Duodenal mucosa (tissue), 2 donors: ENCODE results near the gene GPX2.

Experiments
- H3K27ac ChIP-seq: one replicate; pipeline ENCODE4 v1.7.0; 2013; ENCODE audit warnings: low read depth, low read length
- H3K27me3 ChIP-seq, 2 donors: one replicate each; pipeline ENCODE4 v1.7.0; 2013; ENCODE audit warnings: low read length in 2 of 2, control low read depth in 1 of 2; ENCODE audit not compliant: insufficient read depth in 2 of 2, control insufficient read depth in 1 of 2
- H3K36me3 ChIP-seq, 2 donors: one replicate each; pipeline ENCODE4 v1.7.0; 2013; ENCODE audit warnings: low read length in 2 of 2, control low read depth in 1 of 2; ENCODE audit not compliant: insufficient read depth in 2 of 2, control insufficient read depth in 1 of 2
- H3K4me1 ChIP-seq, 2 donors: one replicate each; pipeline ENCODE4 v1.7.0; 2013; ENCODE audit warnings: low read length in 2 of 2, control low read depth in 1 of 2; ENCODE audit not compliant: insufficient read depth in 2 of 2, control insufficient read depth in 1 of 2
- H3K4me3 ChIP-seq, 2 donors: one replicate each; pipeline ENCODE4 v1.7.0; 2013; ENCODE audit warnings: low read length in 2 of 2, low read depth in 1 of 2
- H3K9ac ChIP-seq, 2 donors: one replicate each; pipeline ENCODE4 v1.7.0; 2013; ENCODE audit warnings: low read length in 2 of 2, low read depth in 1 of 2
- H3K9me3 ChIP-seq, 2 donors: one replicate each; pipeline ENCODE4 v1.7.0; 2013; ENCODE audit warnings: low read length in 2 of 2, control low read depth in 1 of 2; ENCODE audit not compliant: control insufficient read depth in 1 of 2

Gene GPX2

GRCh38 chr14:64942531-64943111 is at the start of gene GPX2:
Gene GPX2, minus strand, starts transcription at chr14:64942745. Its CDS starts 19 bp downstream, at chr14:64942726.
- peak within 1 kb of the TSS; percentile 64 to 70 for H3K9ac ChIP-seq
- H3K36me3 ChIP-seq: peaks cover 0 to 11% of the 10 kb centered on the region in 2 donors
- peak within 1 kb of the TSS; percentile 62 to 73 for H3K4me3 ChIP-seq
- no peaks in the 10 kb centered on the region for H3K9me3 ChIP-seq
- H3K27ac ChIP-seq: peak within 1 kb of the TSS; percentile 53
- peaks cover 51 to 67% of the 10 kb centered on the region in 2 donors for H3K4me1 ChIP-seq
- H3K27me3 ChIP-seq: no peaks in the 10 kb centered on the region

GRCh38 chr14:64990939-64991338 is 48.4 kb upstream of the GPX2 start:
- H3K27me3 ChIP-seq: no peaks in the 10 kb centered on the region
- H3K4me3 ChIP-seq: no peak overlapping the region
- no peaks in the 10 kb centered on the region for H3K36me3 ChIP-seq
- no peak overlapping the region for H3K9ac ChIP-seq
- no peaks in the 10 kb centered on the region for H3K9me3 ChIP-seq
- H3K27ac ChIP-seq: no peak overlapping the region
- H3K4me1 ChIP-seq: peaks cover 8 to 14% of the 10 kb centered on the region in 2 donors

- H3K27me3 ChIP-seq: no peaks in the 10 kb centered on the region
- no peak overlapping the region for H3K4me3 ChIP-seq
- H3K27ac ChIP-seq: no peak overlapping the region
- H3K9me3 ChIP-seq: no peaks in the 10 kb centered on the region
- H3K4me1 ChIP-seq: peaks cover 9 to 15% of the 10 kb centered on the region in 2 donors
- H3K9ac ChIP-seq: no peak overlapping the region
- no peaks in the 10 kb centered on the region for H3K36me3 ChIP-seq
Measured at GRCh38 chr14:64990296-64990695, 47.8 kb upstream of the GPX2 start.

DNA sequence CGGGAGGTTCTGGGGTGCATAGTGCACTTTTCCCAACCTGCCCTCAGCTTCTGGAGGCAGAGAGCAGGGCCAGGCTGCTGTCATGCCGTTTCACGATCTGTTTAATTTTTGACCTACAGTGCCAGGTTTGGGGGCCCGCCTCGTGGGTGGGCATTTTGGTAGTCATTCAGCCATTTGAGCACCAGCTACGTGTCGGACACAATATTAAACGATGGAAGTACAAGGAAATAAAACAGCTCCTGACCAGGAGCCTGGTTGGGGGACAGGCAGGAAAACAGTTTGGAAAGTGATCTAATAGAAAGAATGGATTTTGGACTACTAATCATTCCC is 44.9 kb upstream of the GPX2 start:
- Histone ChIP-seq H3K36me3 (no peaks in the 10 kb centered on the region), H3K27me3 (no peaks in the 10 kb centered on the region), H3K9me3 (no peaks in the 10 kb centered on the region), H3K4me3 (peak overlapping the region; percentile 86 to 97), H3K9ac (peak overlapping the region; percentile 96 to 97), H3K4me1 (peaks cover 13 to 18% of the 10 kb centered on the region in 2 donors), H3K27ac (peak overlapping the region; percentile 80)

GRCh38 chr14:64986648-64987437 is 44.3 kb upstream of the GPX2 start, which contains the start of gene FNTB:
Gene FNTB, plus strand, starts transcription at chr14:64986895. Its CDS starts 59 bp downstream, at chr14:64986954.
- H3K9me3 ChIP-seq: no peaks in the 10 kb centered on the region

GRCh38 chr14:64983439-64984310 is 41.1 kb upstream of the GPX2 start:
- Histone ChIP-seq H3K4me3 (peak overlapping the region; percentile 53 to 54), H3K27me3 (no peaks in the 10 kb centered on the region), H3K4me1 (peaks cover 11 to 18% of the 10 kb centered on the region in 2 donors), H3K9me3 (no peaks in the 10 kb centered on the region), H3K27ac (no peak overlapping the region), H3K36me3 (no peaks in the 10 kb centered on the region), H3K9ac (peak overlapping the region in 1 of 2 donors; percentile 50)

More at GRCh38 chr14:64986648-64987437, 44.3 kb upstream of the GPX2 start, which contains the start of gene FNTB:
- Histone ChIP-seq H3K4me1 (peaks cover 13 to 18% of the 10 kb centered on the region in 2 donors), H3K36me3 (no peaks in the 10 kb centered on the region), H3K4me3 (peak within 1 kb of the TSS; percentile 86 to 97), H3K27ac (peak within 1 kb of the TSS; percentile 80), H3K9ac (peak within 1 kb of the TSS; percentile 96 to 97), H3K27me3 (no peaks in the 10 kb centered on the region)

DNA sequence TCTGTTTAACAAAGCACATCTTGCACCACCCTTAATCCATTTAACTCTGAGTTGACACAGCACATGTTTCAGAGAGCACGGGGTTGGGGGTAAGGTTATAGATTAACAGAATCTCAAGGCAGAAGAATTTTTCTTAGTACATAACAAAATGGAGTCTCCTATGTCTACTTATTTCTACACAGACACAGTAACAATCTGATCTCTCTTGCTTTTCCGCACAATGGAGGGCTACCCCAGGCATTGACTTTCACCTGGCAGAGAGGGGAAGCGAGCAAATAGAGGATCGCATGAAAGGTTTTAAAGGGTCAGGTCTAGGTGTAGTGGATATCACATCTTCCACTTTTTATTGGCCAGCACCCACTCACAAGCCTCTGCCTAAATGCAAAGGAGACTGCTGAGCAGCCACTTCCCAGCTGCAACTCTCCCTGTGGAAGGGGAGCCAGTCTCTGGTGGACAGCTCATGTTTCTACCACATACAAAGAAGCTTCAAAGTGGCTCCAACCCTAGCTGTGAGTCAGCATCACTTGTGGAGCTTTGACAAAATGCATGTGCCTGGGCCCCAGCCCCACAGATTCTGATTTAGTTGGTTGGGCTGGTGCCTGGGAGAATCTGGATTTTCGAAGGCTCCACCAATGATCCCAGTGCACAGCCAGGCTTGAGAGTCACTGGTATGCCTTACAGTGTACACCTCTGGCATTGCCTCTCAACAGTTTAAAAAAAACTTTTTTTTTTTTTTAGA is 37.0 kb upstream of the GPX2 start:
- no peaks in the 10 kb centered on the region for H3K27me3 ChIP-seq
- peaks cover 4% of the 10 kb centered on the region in 2 donors for H3K4me1 ChIP-seq
- no peaks in the 10 kb centered on the region for H3K9me3 ChIP-seq
- no peak overlapping the region for H3K27ac ChIP-seq
- no peak overlapping the region for H3K4me3 ChIP-seq
- no peaks in the 10 kb centered on the region for H3K36me3 ChIP-seq
- no peak overlapping the region for H3K9ac ChIP-seq

DNA sequence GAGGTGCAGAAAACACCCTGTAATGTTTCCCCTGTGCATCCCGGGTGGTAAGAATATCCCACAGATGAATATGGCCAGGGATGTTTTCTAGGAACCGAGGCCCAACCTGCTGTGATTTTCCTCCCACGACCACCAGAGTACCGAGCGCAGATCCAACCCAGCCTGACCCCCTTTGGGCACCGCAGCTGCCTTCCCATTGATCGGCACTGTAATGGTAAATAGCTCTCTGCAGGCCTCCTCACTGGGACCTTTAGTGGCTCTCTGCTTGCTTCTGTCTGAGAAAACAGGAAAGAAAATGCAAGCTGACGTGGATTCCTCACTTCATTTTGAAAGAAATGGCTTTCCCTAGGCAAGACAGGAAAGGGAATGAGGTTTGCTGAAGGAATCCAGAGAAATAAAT is 32.0 kb upstream of the GPX2 start:
- Histone ChIP-seq H3K9me3 (no peaks in the 10 kb centered on the region), H3K4me1 (peaks cover 18 to 28% of the 10 kb centered on the region in 2 donors), H3K36me3 (no peaks in the 10 kb centered on the region), H3K27me3 (no peaks in the 10 kb centered on the region), H3K4me3 (no peak overlapping the region), H3K27ac (no peak overlapping the region), H3K9ac (no peak overlapping the region)

- Histone ChIP-seq H3K9me3 (no peaks in the 10 kb centered on the region), H3K27me3 (no peaks in the 10 kb centered on the region), H3K4me1 (peaks cover 20 to 29% of the 10 kb centered on the region in 2 donors), H3K4me3 (no peak overlapping the region), H3K9ac (no peak overlapping the region), H3K36me3 (no peaks in the 10 kb centered on the region), H3K27ac (no peak overlapping the region)
Measured at GRCh38 chr14:64973826-64974225, 31.3 kb upstream of the GPX2 start.
